ENCODE results near the gene P2RX3.

DNA sequence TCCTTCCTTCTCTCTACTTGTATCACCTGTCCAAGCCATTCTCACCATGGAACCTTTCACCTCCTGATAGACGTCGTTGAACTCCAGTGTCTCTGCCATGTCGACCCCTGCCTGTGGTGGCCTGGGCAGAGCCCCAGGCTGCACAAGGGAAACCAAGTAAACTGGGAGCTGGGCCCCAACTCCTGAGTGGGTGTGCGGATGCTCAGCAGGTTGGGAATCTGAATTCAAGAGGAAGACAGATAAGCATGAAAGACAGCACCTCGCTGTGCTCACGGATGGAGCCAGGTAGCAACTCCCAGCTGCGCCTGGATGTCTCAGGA, 3.2 kb upstream of the P2RX3 start:
- TF ChIP-seq, protein P1, sequence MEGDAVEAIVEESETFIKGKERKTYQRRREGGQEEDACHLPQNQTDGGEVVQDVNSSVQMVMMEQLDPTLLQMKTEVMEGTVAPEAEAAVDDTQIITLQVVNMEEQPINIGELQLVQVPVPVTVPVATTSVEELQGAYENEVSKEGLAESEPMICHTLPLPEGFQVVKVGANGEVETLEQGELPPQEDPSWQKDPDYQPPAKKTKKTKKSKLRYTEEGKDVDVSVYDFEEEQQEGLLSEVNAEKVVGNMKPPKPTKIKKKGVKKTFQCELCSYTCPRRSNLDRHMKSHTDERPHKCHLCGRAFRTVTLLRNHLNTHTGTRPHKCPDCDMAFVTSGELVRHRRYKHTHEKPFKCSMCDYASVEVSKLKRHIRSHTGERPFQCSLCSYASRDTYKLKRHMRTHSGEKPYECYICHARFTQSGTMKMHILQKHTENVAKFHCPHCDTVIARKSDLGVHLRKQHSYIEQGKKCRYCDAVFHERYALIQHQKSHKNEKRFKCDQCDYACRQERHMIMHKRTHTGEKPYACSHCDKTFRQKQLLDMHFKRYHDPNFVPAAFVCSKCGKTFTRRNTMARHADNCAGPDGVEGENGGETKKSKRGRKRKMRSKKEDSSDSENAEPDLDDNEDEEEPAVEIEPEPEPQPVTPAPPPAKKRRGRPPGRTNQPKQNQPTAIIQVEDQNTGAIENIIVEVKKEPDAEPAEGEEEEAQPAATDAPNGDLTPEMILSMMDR (IDR thresholded peaks at IDR 0.05), result no peak
- TF ChIP-seq POLR2AphosphoS5 (IDR thresholded peaks at IDR 0.05) (no peak), POLR2A (IDR thresholded peaks at IDR 0.05) (no peak), EP300 (IDR thresholded peaks at IDR 0.05; ENCODE audit: low read depth) (no peak)

All from transverse colon (tissue), 4 donors.